ENCODE data around the gene POLR2F.

Gene POLR2F

DNA sequence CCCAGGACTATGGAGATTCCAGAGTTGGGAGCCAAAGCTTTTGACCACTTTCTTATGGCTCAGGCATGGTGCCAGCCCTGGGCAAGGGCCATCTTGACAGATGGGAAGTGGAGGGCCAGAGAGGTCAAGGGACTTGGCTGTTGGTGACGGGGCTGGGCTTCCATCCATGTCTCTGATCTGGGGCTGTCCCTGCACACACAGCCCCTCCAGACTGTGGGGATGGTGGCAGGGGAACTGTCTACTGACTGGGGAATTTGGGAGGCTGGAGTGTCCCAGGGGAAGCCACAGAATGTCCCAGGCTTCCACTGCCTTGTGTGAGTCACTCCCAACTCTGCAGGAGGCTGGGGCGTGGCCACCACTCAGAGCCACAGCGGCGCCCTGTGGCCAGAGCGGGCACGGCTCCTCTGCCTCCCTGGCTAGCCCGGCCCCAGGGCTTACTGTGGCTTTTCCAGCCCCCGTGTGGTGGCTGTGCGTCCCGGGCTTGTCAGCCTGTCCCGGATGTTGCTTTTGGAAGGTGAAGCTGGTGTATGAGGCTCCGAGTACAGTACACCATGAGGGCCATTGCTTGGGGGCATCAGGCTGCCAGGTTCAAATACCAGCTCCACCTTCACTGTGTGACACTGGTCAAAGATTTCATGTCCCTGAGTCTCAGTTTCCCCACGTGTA, 19.7 kb upstream of the POLR2F start (continued):
- TF ChIP-seq ZNF645 (tag by site-specific recombination; IDR thresholded peaks at IDR 0.05) (peak; percentile 17; the same call in 1 of the 2 replicates), ZNF629 (tag by site-specific recombination; IDR thresholded peaks at IDR 0.05) (peak; percentile 77), ZNF398 (tag by site-specific recombination; IDR thresholded peaks at IDR 0.05) (no peak), EGR2 (tag by site-specific recombination; IDR thresholded peaks at IDR 0.05; ENCODE audit: low read depth) (no peak), ZNF785 (tag by site-specific recombination; IDR thresholded peaks at IDR 0.05) (no peak), GFI1B (tag by site-specific recombination; IDR thresholded peaks at IDR 0.05) (no peak), ZNF266 (tag by site-specific recombination; IDR thresholded peaks at IDR 0.05; ENCODE audit: low read depth) (no peak), HOXC10 (CRISPR knock-in tag; IDR thresholded peaks at IDR 0.05) (no peak), ZNF211 (tag by site-specific recombination; IDR thresholded peaks at IDR 0.05; ENCODE audit: low read depth) (no peak), ZSCAN30 (tag by site-specific recombination; IDR thresholded peaks at IDR 0.05) (0 out of 2 replicates have a peak, but pooled peaks have one; percentile 59), ZNF76 (tag by site-specific recombination; IDR thresholded peaks at IDR 0.05; ENCODE audit: borderline replicate concordance, low read depth) (peak; percentile 85), ZNF610 (tag by site-specific recombination; IDR thresholded peaks at IDR 0.05; ENCODE audit: borderline replicate concordance) (no peak), ZNF776 (tag by site-specific recombination; IDR thresholded peaks at IDR 0.05; ENCODE audit: borderline replicate concordance) (no peak), ZBTB10 (tag by site-specific recombination; IDR thresholded peaks at IDR 0.05) (0 out of 2 replicates have a peak, but pooled peaks have one; percentile 18), ZNF37A (tag by site-specific recombination; IDR thresholded peaks at IDR 0.05) (no peak), IKZF3 (tag by site-specific recombination; IDR thresholded peaks at IDR 0.05) (peak; percentile 98), ZNF138 (tag by site-specific recombination; IDR thresholded peaks at IDR 0.05; ENCODE audit: borderline replicate concordance) (no peak), YY1 (tag by site-specific recombination; IDR thresholded peaks at IDR 0.05) (no peak), REPIN1 (tag by site-specific recombination; IDR thresholded peaks at IDR 0.05; ENCODE audit: low read depth) (no peak), ZSCAN5A (tag by site-specific recombination; IDR thresholded peaks at IDR 0.05) (no peak), ZNF654 (tag by site-specific recombination; IDR thresholded peaks at IDR 0.05; ENCODE audit: low read depth) (peak; percentile 40; the same call in 1 of the 2 replicates), KLF10 (tag by site-specific recombination; IDR thresholded peaks at IDR 0.05) (peak; percentile 74; the same call in 1 of the 2 replicates), ZNF169 (tag by site-specific recombination; IDR thresholded peaks at IDR 0.05) (no peak)
- TF ChIP-seq, protein P1, sequence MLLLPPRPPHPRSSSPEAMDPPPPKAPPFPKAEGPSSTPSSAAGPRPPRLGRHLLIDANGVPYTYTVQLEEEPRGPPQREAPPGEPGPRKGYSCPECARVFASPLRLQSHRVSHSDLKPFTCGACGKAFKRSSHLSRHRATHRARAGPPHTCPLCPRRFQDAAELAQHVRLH (tag by site-specific recombination; IDR thresholded peaks at IDR 0.05): no peak
- TF ChIP-seq, protein P2, sequence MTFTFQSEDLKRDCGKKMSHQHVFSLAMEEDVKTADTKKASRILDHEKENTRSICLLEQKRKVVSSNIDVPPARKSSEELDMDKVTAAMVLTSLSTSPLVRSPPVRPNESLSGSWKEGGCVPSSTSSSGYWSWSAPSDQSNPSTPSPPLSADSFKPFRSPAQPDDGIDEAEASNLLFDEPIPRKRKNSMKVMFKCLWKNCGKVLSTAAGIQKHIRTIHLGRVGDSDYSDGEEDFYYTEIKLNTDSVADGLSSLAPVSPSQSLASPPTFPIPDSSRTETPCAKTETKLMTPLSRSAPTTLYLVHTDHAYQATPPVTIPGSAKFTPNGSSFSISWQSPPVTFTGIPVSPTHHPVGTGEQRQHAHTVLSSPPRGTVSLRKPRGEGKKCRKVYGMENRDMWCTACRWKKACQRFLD (tag by site-specific recombination; IDR thresholded peaks at IDR 0.05): no peak
- TF ChIP-seq, protein P3, sequence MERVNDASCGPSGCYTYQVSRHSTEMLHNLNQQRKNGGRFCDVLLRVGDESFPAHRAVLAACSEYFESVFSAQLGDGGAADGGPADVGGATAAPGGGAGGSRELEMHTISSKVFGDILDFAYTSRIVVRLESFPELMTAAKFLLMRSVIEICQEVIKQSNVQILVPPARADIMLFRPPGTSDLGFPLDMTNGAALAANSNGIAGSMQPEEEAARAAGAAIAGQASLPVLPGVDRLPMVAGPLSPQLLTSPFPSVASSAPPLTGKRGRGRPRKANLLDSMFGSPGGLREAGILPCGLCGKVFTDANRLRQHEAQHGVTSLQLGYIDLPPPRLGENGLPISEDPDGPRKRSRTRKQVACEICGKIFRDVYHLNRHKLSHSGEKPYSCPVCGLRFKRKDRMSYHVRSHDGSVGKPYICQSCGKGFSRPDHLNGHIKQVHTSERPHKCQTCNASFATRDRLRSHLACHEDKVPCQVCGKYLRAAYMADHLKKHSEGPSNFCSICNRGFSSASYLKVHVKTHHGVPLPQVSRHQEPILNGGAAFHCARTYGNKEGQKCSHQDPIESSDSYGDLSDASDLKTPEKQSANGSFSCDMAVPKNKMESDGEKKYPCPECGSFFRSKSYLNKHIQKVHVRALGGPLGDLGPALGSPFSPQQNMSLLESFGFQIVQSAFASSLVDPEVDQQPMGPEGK (tag by site-specific recombination; IDR thresholded peaks at IDR 0.05): peak; percentile 93
- TF ChIP-seq, protein P4, sequence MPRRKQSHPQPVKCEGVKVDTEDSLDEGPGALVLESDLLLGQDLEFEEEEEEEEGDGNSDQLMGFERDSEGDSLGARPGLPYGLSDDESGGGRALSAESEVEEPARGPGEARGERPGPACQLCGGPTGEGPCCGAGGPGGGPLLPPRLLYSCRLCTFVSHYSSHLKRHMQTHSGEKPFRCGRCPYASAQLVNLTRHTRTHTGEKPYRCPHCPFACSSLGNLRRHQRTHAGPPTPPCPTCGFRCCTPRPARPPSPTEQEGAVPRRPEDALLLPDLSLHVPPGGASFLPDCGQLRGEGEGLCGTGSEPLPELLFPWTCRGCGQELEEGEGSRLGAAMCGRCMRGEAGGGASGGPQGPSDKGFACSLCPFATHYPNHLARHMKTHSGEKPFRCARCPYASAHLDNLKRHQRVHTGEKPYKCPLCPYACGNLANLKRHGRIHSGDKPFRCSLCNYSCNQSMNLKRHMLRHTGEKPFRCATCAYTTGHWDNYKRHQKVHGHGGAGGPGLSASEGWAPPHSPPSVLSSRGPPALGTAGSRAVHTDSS (tag by site-specific recombination; IDR thresholded peaks at IDR 0.05): no peak
